ENCODE measurements around the gene PVRIG. TPM values are rescaled to one million over a fixed set of nuclear protein-coding genes. Genes with fewer than 3 reads are reported as not detected.

The PVRIG gene
- total and polyA plus RNA-seq, 2 of the 4 experiments (the other 2 are of a cell fraction): not detected

GRCh38 chr7:100221767-100222444, 2.2 kb downstream of the PVRIG start:
- Histone ChIP-seq H2BK120ac (ENCODE audit: low read depth, low read length) (no peak overlapping the region), H3K36me3 (ENCODE audit: control insufficient read depth, insufficient read depth, low read length) (peaks cover 16% of the 10 kb centered on the region; the same call in 1 of the 2 replicates), H2BK5ac (ENCODE audit: low read depth, low read length, poor library complexity, severe bottlenecking) (no peak overlapping the region), H3K4me3 (ENCODE audit: insufficient read depth, low read depth, low read length) (no peak overlapping the region), H3K18ac (ENCODE audit: low read depth, low read length) (no peak overlapping the region), H3K4me2 (ENCODE audit: low read depth, low read length) (no peak overlapping the region), H2AK5ac (ENCODE audit: low read depth, low read length) (no peak overlapping the region), H2BK15ac (ENCODE audit: low read depth, low read length) (no peak overlapping the region), H2BK20ac (ENCODE audit: low read depth, low read length) (no peak overlapping the region), H4K8ac (ENCODE audit: low read depth in 2 of 2, low read length in 2 of 2) (no peak overlapping the region), H3K14ac (replicated peaks; ENCODE audit: low read depth, low read length) (no peak overlapping the region), H2AFZ (replicated peaks; ENCODE audit: low read length, poor library complexity) (no peak overlapping the region), H3K27me3 (ENCODE audit: control insufficient read depth, insufficient read depth, low read length) (no peaks in the 10 kb centered on the region), H4K91ac (ENCODE audit: insufficient read depth, low read depth, low read length) (no peak overlapping the region), H4K20me1 (ENCODE audit: insufficient read depth, low read length) (no peaks in the 10 kb centered on the region), H2AK9ac (replicated peaks; ENCODE audit: low read depth, low read length, poor library complexity) (no peak overlapping the region), H3K9ac (ENCODE audit: low read depth, low read length) (no peak overlapping the region), H3K79me1 (ENCODE audit: low read depth in 1 of 2, low read length in 2 of 2) (no peaks in the 10 kb centered on the region), H3K4ac (ENCODE audit: low read depth, low read length) (no peak overlapping the region), H3K56ac (ENCODE audit: extremely low read depth, insufficient read depth, low read length) (no peak overlapping the region), H3K27ac (ENCODE audit: insufficient read depth, low read length) (no peak overlapping the region), H4K5ac (ENCODE audit: low read depth, low read length) (no peak overlapping the region), H3K23ac (ENCODE audit: low read depth, low read length) (no peak overlapping the region), H3K4me1 (ENCODE audit: control insufficient read depth, insufficient read depth, low read length) (no peaks in the 10 kb centered on the region), H3K9me3 (ENCODE audit: control insufficient read depth, insufficient read depth, low read length) (no peaks in the 10 kb centered on the region), H3K9me1 (ENCODE audit: insufficient read depth, low read length) (no peaks in the 10 kb centered on the region)
- intact Hi-C loops (cut with micrococcal nuclease): no loop called here
- ChIA-PET CTCF (no interaction called here), POLR2A (ENCODE audit: unreplicated experiment) (interaction anchor here (0.6 kb wide), 1 partner anchor 68 kb away, joined by 3 read pairs; no protein-coding TSS in a partner anchor)
- WGBS, 2 experiments (ENCODE audit: extremely low coverage in 2 of 2, insufficient read length in 1 of 2): 91% methylated on average over 8 of the region's 14 CpGs; no CpG with 5 or more reads in 1 of the 2 experiments
- dilution Hi-C loops (cut with HindIII; ENCODE audit: low sequenced_read_pairs, unreplicated experiment): no loop called here
- no peak for DNase-seq
- no peak for ATAC-seq (ENCODE audit: low read depth)
- TF ChIP-seq CEBPB (IDR thresholded peaks at IDR 0.05; ENCODE audit: low read depth, low read length): no peak
- no TSS peak for BruUV-seq (replicated peaks)
- in situ Hi-C loops (cut with MboI; ENCODE audit: low sequenced_read_pairs): no loop called here

Measured in IMR-90 (cell line).